GM12878 (cell line): ENCODE results near the gene SAMD1. TPM values are rescaled to one million over a fixed set of nuclear protein-coding genes. Genes with fewer than 3 reads are reported as not detected.
A peak's percentile ranks its signal among the peaks of the same experiment; 100 is the strongest.

Experiments used
- ATAC-seq: fragments of 200-7000 bp; cut with Tn5 transposase; 3 replicates; pipeline ENCODE4 v1.9.1; 2020; ENCODE audit warnings: mild to moderate bottlenecking, moderate library complexity
- BruUV-seq: library from RNA; stranded (reverse); fragments of 400-500 nt; replicated peaks from 2 replicates; lab custom pipeline; 2021; lab: Mats Ljungman, UMichigan
- CTCF ChIA-PET: fragments of 300-600 bp; sonication (Branson Sonifier 250); formaldehyde crosslinking; extraction: SDS; loops from one replicate; lab custom pipeline; 2021; ENCODE audit warnings: inconsistent platforms; lab: Yijun Ruan, JAX
- POLR2A ChIA-PET: fragments of 350-600 bp; formaldehyde crosslinking; extraction: SDS; loops from one replicate; lab custom pipeline; 2021; ENCODE audit warnings: inconsistent platforms; lab: Charles Lee
- RAD21 ChIA-PET: fragments of 300-600 bp; sonication (Branson Sonifier 250); formaldehyde crosslinking; loops from one replicate; lab custom pipeline; 2023; ENCODE audit warnings: antibody characterized with exemption; ENCODE audit not compliant: unreplicated experiment; lab: Charles Lee
- SMC1A ChIA-PET: fragments of 300-600 bp; sonication (Branson Sonifier 250); formaldehyde crosslinking; loops from one replicate; lab custom pipeline; 2023; ENCODE audit not compliant: unreplicated experiment, uncharacterized antibody; lab: Charles Lee
- DNase-seq: peaks from one replicate; pipeline ENCODE4 v3.0.0-alpha.2; 2011; ENCODE audit warnings: low read depth, low spot score
- FAIRE-seq: peaks from 3 replicates; lab custom pipeline; 2011; peaks lifted over from hg19 to GRCh38; lab: Jason Lieb, UNC
- H2AFZ ChIP-seq: 2 replicates; pipeline ENCODE4 v1.6.0; 2011; ENCODE audit warnings: low read depth, low read length, control low read depth; ENCODE audit not compliant: control insufficient read depth
- H3K27ac ChIP-seq: 2 replicates; pipeline ENCODE4 v1.5.1; 2011; ENCODE audit warnings: control low read depth; ENCODE audit not compliant: control insufficient read depth, insufficient read depth
- H3K27me3 ChIP-seq, 2 experiments: replicated peaks in 1 of 2; 2 replicates each; pipeline versions ENCODE4 v1.6.0 to v1.6.1; 2011; ENCODE audit warnings: low read length in 1 of 2; ENCODE audit not compliant: control insufficient read depth in 2 of 2, insufficient read depth in 2 of 2
- H3K36me3 ChIP-seq, 2 experiments: 2 replicates each; pipeline ENCODE4 v1.5.1; 2011; ENCODE audit warnings: low read length in 1 of 2; ENCODE audit not compliant: control insufficient read depth in 2 of 2, insufficient read depth in 2 of 2
- H3K4me1 ChIP-seq: 2 replicates; pipeline ENCODE4 v1.6.1; 2011; ENCODE audit warnings: mild to moderate bottlenecking, low read length, moderate library complexity, mixed read lengths; ENCODE audit not compliant: control insufficient read depth, insufficient read depth
- H3K4me2 ChIP-seq: 2 replicates; pipeline ENCODE4 v1.6.0; 2011; ENCODE audit warnings: control low read depth; ENCODE audit not compliant: control insufficient read depth, insufficient read depth
- H3K4me3 ChIP-seq: fragments of 200-600 bp; sonication (generic); 2 replicates; pipeline ENCODE4 v1.5.1; 2016
- H3K79me2 ChIP-seq: 2 replicates; pipeline ENCODE4 v1.6.0; 2011; ENCODE audit warnings: low read length; ENCODE audit not compliant: control insufficient read depth, insufficient read depth
- H3K9ac ChIP-seq: 2 replicates; pipeline ENCODE4 v1.8.0; 2011; ENCODE audit warnings: low read length, control low read depth, mixed read lengths; ENCODE audit not compliant: control insufficient read depth, insufficient read depth
- H3K9me3 ChIP-seq: replicated peaks from 3 replicates; pipeline ENCODE4 v1.5.1; 2011; ENCODE audit warnings: mild to moderate bottlenecking, low read length; ENCODE audit not compliant: control insufficient read depth, insufficient read depth
- H4K20me1 ChIP-seq: 2 replicates; pipeline ENCODE4 v1.6.0; 2011; ENCODE audit not compliant: control insufficient read depth, insufficient read depth
- ATF7 ChIP-seq: fragments of 450-650 bp; IDR thresholded peaks from 2 replicates; pipeline ENCODE4 v1.6.1; 2016; ENCODE audit warnings: low read depth, mild to moderate bottlenecking
- MYB ChIP-seq: fragments of 150-350 bp; IDR thresholded peaks from 2 replicates; pipeline ENCODE4 v1.6.1; 2014; ENCODE audit warnings: mild to moderate bottlenecking, low read depth, low read length, borderline replicate concordance
- POLR2AphosphoS2 ChIP-seq: IDR thresholded peaks from 2 replicates; pipeline ENCODE4 v1.6.1; 2011; ENCODE audit warnings: low read depth, mild to moderate bottlenecking, low read length, improper control_type of control experiment, moderate library complexity
- POLR2AphosphoS5 ChIP-seq: IDR thresholded peaks from 2 replicates; pipeline ENCODE4 v1.6.1; 2011; ENCODE audit warnings: mild to moderate bottlenecking, low read length, inconsistent platforms
- SMC3 ChIP-seq: IDR thresholded peaks from 2 replicates; pipeline ENCODE4 v1.6.1; 2011; ENCODE audit warnings: low read length, improper control_type of control experiment, borderline replicate concordance
- STAT1 ChIP-seq: fragments of 450-650 bp; conservative IDR thresholded peaks from 2 replicates; pipeline ENCODE4 v1.6.1; 2014; ENCODE audit warnings: antibody characterized with exemption, mild to moderate bottlenecking
- ZNF687 ChIP-seq: fragments of 450-650 bp; IDR thresholded peaks from 2 replicates; pipeline ENCODE4 v1.6.1; 2017; ENCODE audit warnings: mild to moderate bottlenecking, moderate library complexity
- WGBS: methylation state at CpG from one replicate; pipeline ENCODE4 v1.1.6; 2016; ENCODE audit warnings: low lambda C conversion rate; ENCODE audit not compliant: insufficient replicate concordance, insufficient coverage; ENCODE audit errors: missing lambda C conversion rate; 5-methylcytosine and 5-hydroxymethylcytosine counted together
- in situ Hi-C: fragments of 300-500 bp; cut with MboI; formaldehyde crosslinking; loops from 9 replicates; pipeline ENCODE4 v1.14.3; 2018; ENCODE audit warnings: mixed read lengths
- intact Hi-C: fragments of 100-400 bp; cut with micrococcal nuclease; formaldehyde crosslinking; loops from one replicate; pipeline ENCODE4 v1.14.2; 2022; ENCODE audit not compliant: unreplicated experiment
- polyA plus RNA-seq, 11 experiments: library from polyadenylated mRNA; depleted of rRNA in 4 of 11; unstranded in 6 of 11; stranded (reverse) in 5 of 11; fragments of >200 nt; fragmentation: Nextera tagmentation in 4 of 11; fragmentation: Illumina TruSeq in 1 of 11; extraction: Ambion mirVana in 4 of 11; extraction: Trizol in 1 of 11; gene quantifications; 1 replicate in 1 of 11; 2 replicates in 10 of 11; pipeline versions ENCODE4 v1.2.1 to v1.2.3, GENCODE V29; 2011 to 2016; ENCODE audit warnings: inconsistent platforms in 2 of 11, missing spikeins in 2 of 11, low read depth in 1 of 11
- total RNA-seq, 4 experiments: library from RNA; depleted of rRNA in 3 of 4; stranded (reverse); fragments of >200 nt in 3 of 4; fragmentation: Illumina TruSeq in 1 of 4; extraction: Trizol in 1 of 4; gene quantifications; 2 replicates each; pipeline versions ENCODE4 v1.2.1 to v1.2.3, GENCODE V29; 2013 to 2021

Gene SAMD1
- total and polyA plus RNA-seq, 10 of the 15 experiments (the other 5 are each of a cell fraction or from before 2014, with no cell fraction given), result 3.0 to 71.7 (median 19.3) TPM

- no peak for TF ChIP-seq ZNF687
- no peak for TF ChIP-seq SMC3
- TF ChIP-seq MYB, result no peak
- TF ChIP-seq, all 136 proteins: peak for 0
Measured at GRCh38 chr19:14054099-14054498, 36.5 kb downstream of the SAMD1 start (continued).

GRCh38 chr19:14053500-14053899, 37.1 kb downstream of the SAMD1 start:
- no peaks in the 10 kb centered on the region for H3K9me3 ChIP-seq
- H3K4me3 ChIP-seq, result no peak overlapping the region
- RAD21 ChIA-PET, result interaction anchor here (0.6 to 1.0 kb wide), 2 partner anchors 9 to 92 kb away, joined by 3 read pairs; no protein-coding TSS in a partner anchor
- DNase-seq, result no peak
- H3K4me2 ChIP-seq, result no peak overlapping the region
- no peaks in the 10 kb centered on the region for H3K79me2 ChIP-seq
- H3K27me3 ChIP-seq, result peaks cover 0 to 2% of the 10 kb centered on the region in 2 experiments; a peak in 3 of 4 replicates
- intact Hi-C loops, result no loop called here
- CTCF ChIA-PET, result interaction anchor here (1.6 to 2.4 kb wide), 2 partner anchors 10 to 14 kb away, joined by 5 to 14 read pairs; no protein-coding TSS in a partner anchor
- no peak overlapping the region for H3K27ac ChIP-seq
- TF ChIP-seq POLR2AphosphoS5, result 0 out of 2 replicates have a peak, but pooled peaks have one; percentile 43
- no peak for TF ChIP-seq ATF7
- TF ChIP-seq POLR2AphosphoS2, result 0 out of 2 replicates have a peak, but pooled peaks have one; percentile 29
- no peak for TF ChIP-seq STAT1
- TF ChIP-seq, all 136 proteins: peak for 2
- FAIRE-seq (no peak), ATAC-seq (no peak)
- Histone ChIP-seq H3K9ac (no peak overlapping the region), H4K20me1 (no peaks in the 10 kb centered on the region), H3K4me1 (no peaks in the 10 kb centered on the region), H2AFZ (no peak overlapping the region), H3K36me3 (peaks cover 8 to 10% of the 10 kb centered on the region in 2 experiments; a peak in 3 of 4 replicates)
- ChIA-PET POLR2A (interaction anchor here (1.5 kb wide), 1 partner anchor 48 kb away, joined by 5 read pairs; the partner anchor contains the start of gene RFX1), SMC1A (interaction anchor here (0.6 to 1.2 kb wide), 3 partner anchors 11 to 443 kb away, joined by 3 to 6 read pairs (median 3); partner anchors contain the start of genes GIPC1 and MISP3)
- WGBS, result 85% methylated on average over 10 of the region's 11 CpGs
- in situ Hi-C loops, result loop anchor here (25.0 kb wide), 1 partner anchor 766 kb away; no protein-coding TSS in a partner anchor
- BruUV-seq, result no TSS peak
